Measurements from ENCODE around the gene MMP19.

GRCh38 chr12:55789893-55790292 lies 52.8 kb downstream of the MMP19 start:
- TF ChIP-seq, protein P1, sequence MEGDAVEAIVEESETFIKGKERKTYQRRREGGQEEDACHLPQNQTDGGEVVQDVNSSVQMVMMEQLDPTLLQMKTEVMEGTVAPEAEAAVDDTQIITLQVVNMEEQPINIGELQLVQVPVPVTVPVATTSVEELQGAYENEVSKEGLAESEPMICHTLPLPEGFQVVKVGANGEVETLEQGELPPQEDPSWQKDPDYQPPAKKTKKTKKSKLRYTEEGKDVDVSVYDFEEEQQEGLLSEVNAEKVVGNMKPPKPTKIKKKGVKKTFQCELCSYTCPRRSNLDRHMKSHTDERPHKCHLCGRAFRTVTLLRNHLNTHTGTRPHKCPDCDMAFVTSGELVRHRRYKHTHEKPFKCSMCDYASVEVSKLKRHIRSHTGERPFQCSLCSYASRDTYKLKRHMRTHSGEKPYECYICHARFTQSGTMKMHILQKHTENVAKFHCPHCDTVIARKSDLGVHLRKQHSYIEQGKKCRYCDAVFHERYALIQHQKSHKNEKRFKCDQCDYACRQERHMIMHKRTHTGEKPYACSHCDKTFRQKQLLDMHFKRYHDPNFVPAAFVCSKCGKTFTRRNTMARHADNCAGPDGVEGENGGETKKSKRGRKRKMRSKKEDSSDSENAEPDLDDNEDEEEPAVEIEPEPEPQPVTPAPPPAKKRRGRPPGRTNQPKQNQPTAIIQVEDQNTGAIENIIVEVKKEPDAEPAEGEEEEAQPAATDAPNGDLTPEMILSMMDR (IDR thresholded peaks at IDR 0.05) = no peak
- TF ChIP-seq EZH2 (IDR thresholded peaks at IDR 0.05; ENCODE audit: borderline replicate concordance, insufficient read depth, low read depth, low read length, poor library complexity, severe bottlenecking) = no peak
